IPS DF 6.9 (cell line): ENCODE measurements around the gene PTPN6.

Experiments
- DNase-seq: peaks from one replicate; pipeline ENCODE4 v3.0.0-alpha.2; 2013; ENCODE audit warnings: low read depth, low spot score
- H3K27ac ChIP-seq: one replicate; pipeline ENCODE4 v1.5.1; 2013; ENCODE audit warnings: low read length, control low read depth
- H3K27me3 ChIP-seq: 2 replicates; pipeline ENCODE4 v1.6.1; 2013; ENCODE audit warnings: mild to moderate bottlenecking, low read length; ENCODE audit not compliant: control insufficient read depth, insufficient read depth
- H3K36me3 ChIP-seq: 2 replicates; pipeline ENCODE4 v1.6.1; 2013; ENCODE audit warnings: low read length; ENCODE audit not compliant: control insufficient read depth, insufficient read depth
- H3K4me1 ChIP-seq: 2 replicates; pipeline ENCODE4 v1.6.1; 2013; ENCODE audit warnings: low read length; ENCODE audit not compliant: control insufficient read depth, insufficient read depth
- H3K4me3 ChIP-seq: 2 replicates; pipeline ENCODE4 v1.5.1; 2013; ENCODE audit warnings: mild to moderate bottlenecking, low read length
- H3K9me3 ChIP-seq: 2 replicates; pipeline ENCODE4 v1.6.1; 2013; ENCODE audit warnings: low read length, inconsistent platforms; ENCODE audit not compliant: control insufficient read depth, insufficient read depth
- WGBS: extraction: QIAGEN DNeasy Blood & Tissue Kit; methylation state at CpG from one replicate; pipeline ENCODE4 v1.1.7; 2013; ENCODE audit warnings: mixed read lengths, missing lambda C conversion rate; ENCODE audit not compliant: insufficient read length, insufficient coverage; 5-methylcytosine and 5-hydroxymethylcytosine counted together

Gene PTPN6

DNA sequence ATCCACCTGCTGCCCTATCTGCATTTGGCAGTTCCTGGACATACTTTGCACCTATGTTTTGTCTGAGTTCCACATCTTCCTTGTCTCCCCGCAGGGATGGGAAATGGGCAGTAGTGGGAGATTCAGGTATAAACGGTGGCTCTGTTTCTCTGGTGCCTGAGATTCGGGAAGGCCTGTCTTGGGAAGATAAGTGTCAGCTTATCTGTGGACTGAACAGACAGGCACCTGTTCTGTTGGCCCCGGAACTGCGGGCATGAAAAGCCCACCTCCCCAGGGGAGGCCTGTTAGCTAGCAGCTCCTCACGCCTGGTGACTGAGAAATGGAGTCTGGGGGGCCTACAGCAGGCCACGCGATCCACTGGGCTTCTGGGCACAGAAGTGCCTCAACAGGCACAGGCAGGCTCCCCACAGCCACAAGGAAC, 13.5 kb downstream of the PTPN6 start:
- no CpG with 5 or more reads among the region's 8 CpGs for WGBS
- Histone ChIP-seq H3K4me1 (peaks cover 9% of the 10 kb centered on the region; the same call in 1 of the 2 replicates), H3K4me3 (no peak overlapping the region), H3K9me3 (no peaks in the 10 kb centered on the region), H3K27me3 (no peaks in the 10 kb centered on the region), H3K27ac (no peak overlapping the region), H3K36me3 (peaks cover 29% of the 10 kb centered on the region)
- no peak for DNase-seq

DNA sequence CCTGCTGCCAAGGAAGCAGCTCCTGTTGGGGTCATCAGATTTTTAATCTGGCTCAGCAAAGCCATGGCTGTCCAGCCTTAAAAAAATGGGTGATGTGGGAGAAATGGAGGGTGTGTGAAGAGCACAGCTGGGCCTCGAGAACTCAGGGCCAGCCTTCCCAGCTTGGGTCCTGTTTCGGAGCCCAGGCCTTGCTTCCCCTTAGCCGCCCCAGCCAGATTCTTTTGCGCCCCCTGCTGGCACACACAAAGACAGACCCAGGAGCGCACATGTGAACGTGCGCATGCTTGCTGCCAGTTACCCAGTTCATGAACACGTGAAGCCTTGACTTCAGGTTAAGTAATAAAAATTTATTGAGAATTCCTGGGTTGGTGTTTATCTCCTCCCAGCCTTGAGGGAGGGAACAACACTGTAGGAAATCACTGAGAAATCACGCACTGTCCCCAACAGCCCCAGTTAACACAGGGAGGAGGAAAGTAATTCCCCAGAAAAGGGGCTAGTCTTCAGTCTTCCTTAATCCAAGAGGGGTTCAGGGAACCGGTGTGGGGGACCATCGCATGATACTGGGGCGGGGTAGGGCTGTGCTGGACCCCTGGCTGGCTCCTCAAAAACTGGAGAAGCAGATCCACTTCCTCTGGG, 14.0 kb downstream of the PTPN6 start:
- Histone ChIP-seq H3K36me3 (peaks cover 29% of the 10 kb centered on the region), H3K4me3 (no peak overlapping the region), H3K27me3 (no peaks in the 10 kb centered on the region), H3K27ac (no peak overlapping the region), H3K9me3 (no peaks in the 10 kb centered on the region), H3K4me1 (peaks cover 9% of the 10 kb centered on the region; the same call in 1 of the 2 replicates)
- no CpG with 5 or more reads among the region's 12 CpGs for WGBS
- no peak for DNase-seq

DNA sequence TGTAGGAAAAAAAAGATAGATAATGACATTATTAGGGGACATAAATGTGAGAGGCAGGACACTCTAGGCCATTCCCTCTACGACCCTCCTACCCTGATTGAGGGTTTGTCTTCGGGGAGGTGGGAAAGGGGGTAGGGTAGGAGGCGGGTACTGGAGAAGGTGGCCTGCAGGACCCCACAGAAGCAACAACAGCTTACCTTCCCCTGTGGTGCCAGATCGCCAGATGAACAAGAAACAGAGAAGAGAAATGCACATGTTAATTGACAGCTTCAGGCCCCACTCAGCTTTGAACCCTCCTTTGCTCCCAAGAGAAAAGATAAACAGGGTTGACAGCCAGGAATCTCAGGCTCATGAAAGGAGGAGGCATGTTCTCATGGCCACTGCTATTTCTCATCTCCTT, 14.6 kb downstream of the PTPN6 start:
- Histone ChIP-seq H3K27ac (no peak overlapping the region), H3K4me1 (peaks cover 9% of the 10 kb centered on the region; the same call in 1 of the 2 replicates), H3K4me3 (no peak overlapping the region), H3K9me3 (no peaks in the 10 kb centered on the region), H3K36me3 (peaks cover 29% of the 10 kb centered on the region), H3K27me3 (no peaks in the 10 kb centered on the region)
- no CpG with 5 or more reads among the region's 4 CpGs for WGBS
- DNase-seq: no peak

DNA sequence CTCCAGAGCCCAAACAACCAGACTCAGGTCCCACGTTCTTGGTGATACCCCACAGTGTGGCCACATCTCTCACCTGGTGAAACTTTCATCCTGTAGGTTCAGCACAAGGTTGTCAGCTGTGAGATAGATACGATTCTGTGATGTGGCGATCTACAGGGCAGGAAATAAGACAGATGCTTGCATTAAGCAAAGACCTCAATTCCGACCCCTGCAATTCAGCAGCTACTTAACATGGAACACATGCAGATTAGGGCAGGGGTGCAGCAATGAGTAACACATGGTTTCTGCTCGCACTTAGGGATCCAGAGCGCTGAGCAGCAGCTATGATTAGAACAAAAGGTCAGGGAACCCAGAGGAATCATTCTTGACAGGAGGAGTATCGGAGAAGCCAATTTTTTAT, 15.2 kb downstream of the PTPN6 start:
- Histone ChIP-seq H3K4me1 (peaks cover 4% of the 10 kb centered on the region; the same call in 1 of the 2 replicates), H3K36me3 (peaks cover 29% of the 10 kb centered on the region), H3K9me3 (no peaks in the 10 kb centered on the region), H3K4me3 (no peak overlapping the region), H3K27me3 (no peaks in the 10 kb centered on the region), H3K27ac (no peak overlapping the region)
- DNase-seq: no peak
- no CpG with 5 or more reads among the region's 7 CpGs for WGBS

DNA sequence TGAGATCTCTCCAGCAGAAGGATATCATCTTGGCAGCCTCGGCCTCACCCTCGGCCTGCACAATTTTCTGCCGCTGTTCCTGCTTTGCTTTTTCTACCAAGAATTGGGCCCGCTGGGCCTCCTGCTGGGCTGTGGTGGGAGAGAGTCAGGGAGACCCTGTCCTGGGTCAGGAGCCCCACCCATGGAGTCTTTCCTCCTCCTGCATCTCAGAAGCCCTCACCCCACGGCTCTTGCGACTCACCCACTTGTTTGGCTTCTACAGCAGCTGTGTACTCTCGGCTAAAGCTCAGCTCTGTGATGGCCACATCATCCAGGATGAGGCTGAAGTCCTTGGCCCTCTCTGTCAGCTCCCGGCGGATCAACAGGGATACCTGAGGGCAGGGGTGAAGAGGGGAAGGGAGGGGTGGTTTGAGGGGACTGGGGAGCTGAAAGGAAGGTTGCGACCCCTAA, 16.5 kb downstream of the PTPN6 start:
- H3K27ac ChIP-seq: no peak overlapping the region
- H3K36me3 ChIP-seq: peaks cover 29% of the 10 kb centered on the region

DNA sequence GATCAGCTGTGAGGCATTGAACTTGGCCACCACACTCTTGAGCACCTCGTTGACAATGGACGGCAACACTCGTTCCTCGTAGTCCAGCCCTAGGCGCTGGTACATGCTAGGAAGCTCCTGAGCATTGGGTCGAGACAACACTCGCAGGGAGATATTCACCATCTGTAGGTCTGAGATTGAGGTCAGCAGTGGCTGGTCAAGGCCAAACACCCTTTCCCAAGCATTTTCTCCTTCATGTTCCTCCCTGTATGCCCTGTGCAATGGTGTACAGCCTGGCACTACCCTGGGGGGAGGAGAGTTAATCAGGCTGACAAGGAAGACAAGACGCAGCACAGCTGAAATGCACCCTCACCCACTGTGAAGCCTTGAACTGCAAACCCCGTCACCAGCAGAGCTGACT, 17.3 kb downstream of the PTPN6 start:
- no peaks in the 10 kb centered on the region for H3K4me1 ChIP-seq
- H3K9me3 ChIP-seq: no peaks in the 10 kb centered on the region
- DNase-seq: no peak
- H3K4me3 ChIP-seq: no peak overlapping the region
- no CpG with 5 or more reads among the region's 9 CpGs for WGBS
- H3K36me3 ChIP-seq: peaks cover 29% of the 10 kb centered on the region
- no peak overlapping the region for H3K27ac ChIP-seq
- H3K27me3 ChIP-seq: no peaks in the 10 kb centered on the region

More for the DNA sequence above, 16.5 kb downstream of the PTPN6 start:
- WGBS: no CpG with 5 or more reads among the region's 10 CpGs
- Histone ChIP-seq H3K4me3 (no peak overlapping the region), H3K4me1 (no peaks in the 10 kb centered on the region), H3K9me3 (no peaks in the 10 kb centered on the region), H3K27me3 (no peaks in the 10 kb centered on the region)
- DNase-seq: no peak

DNA sequence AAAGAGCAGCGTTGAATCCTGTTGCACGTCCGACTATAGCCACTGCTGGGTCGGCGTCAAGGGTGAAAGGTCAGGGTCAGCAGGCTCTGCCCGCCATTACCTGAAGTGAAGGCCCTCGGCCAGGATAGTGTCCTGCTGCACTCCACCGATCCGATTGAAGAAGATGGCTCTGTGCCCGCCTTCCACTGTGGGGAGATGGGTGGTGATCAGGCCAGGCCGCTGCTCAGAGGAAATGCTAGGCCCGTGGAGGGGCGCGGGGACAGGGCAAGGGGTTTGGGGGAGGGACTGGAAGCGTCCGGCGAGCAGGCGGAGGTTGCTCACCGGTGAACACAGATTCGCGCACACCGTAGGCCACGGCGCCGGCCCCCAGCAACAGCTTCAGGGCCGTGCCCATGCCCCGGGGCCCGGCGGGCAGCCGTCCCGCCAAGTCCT, 19.0 kb downstream of the PTPN6 start:
- peak overlapping the region; percentile 94 for H3K4me3 ChIP-seq

DNA sequence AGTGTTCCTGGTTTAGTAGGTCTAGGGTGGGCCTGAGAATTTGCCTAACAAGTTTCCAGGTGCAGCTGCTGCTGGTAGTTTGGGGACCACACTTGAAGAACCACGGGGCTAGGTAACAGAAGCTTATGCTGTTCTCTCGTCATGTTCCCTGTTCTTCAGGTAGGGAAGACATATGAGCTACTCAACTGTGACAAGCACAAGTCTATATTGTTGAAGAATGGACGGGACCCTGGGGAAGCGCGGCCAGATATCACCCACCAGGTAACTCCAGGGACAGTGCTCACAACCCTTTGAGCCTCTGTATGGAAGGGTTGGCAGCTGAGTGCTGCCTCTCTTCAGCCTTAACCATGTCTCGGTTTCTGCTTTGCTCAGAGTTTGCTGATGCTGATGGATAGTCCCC, 23.0 kb downstream of the PTPN6 start:
- H3K27me3 ChIP-seq: no peaks in the 10 kb centered on the region
- no peaks in the 10 kb centered on the region for H3K4me1 ChIP-seq
- no peak overlapping the region for H3K4me3 ChIP-seq
- DNase-seq: no peak
- no CpG with 5 or more reads among the region's 6 CpGs for WGBS
- H3K9me3 ChIP-seq: no peaks in the 10 kb centered on the region
- H3K36me3 ChIP-seq: peaks cover 20% of the 10 kb centered on the region
- H3K27ac ChIP-seq: no peak overlapping the region

More for the DNA sequence above, 19.0 kb downstream of the PTPN6 start:
- Histone ChIP-seq H3K27me3 (no peaks in the 10 kb centered on the region), H3K27ac (no peak overlapping the region), H3K36me3 (peaks cover 39% of the 10 kb centered on the region), H3K9me3 (no peaks in the 10 kb centered on the region), H3K4me1 (no peaks in the 10 kb centered on the region)
- DNase-seq: no peak
- WGBS: no CpG with 5 or more reads among the region's 31 CpGs

DNA sequence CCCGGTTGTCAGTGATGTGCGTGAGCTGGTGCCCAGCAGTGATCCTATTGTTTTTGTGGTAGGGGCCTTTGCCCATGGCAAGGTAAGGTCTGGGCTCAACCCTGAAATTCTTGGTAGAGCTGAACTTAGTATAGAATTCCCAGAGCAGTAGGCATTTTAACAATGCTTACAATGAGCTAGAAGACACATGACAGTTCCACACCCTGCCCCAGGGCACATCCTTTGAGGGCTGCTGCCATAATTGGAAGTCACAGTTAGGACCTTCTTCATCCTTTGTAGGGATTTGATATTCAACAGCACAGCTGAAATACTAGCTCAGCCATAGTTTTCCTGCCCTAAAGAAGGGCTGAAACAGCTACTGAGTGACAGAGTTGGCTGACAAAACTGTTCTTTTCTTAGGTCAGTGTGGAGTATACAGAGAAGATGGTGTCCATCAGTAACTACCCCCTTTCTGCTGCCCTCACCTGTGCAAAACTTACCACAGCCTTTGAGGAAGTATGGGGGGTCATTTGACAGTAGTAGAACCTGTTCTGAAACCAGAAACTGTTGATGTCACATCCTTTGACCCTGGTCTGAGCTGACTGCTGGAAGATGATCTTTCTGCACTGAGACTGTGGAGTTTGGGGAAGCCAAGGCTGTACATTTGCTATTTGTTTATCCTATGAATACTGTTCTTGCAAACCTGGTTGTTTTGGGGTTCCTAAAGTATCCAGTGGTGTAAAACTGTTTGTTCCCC, 24.3 kb downstream of the PTPN6 start:
- DNase-seq: no peak
- Histone ChIP-seq H3K36me3 (peaks cover 22% of the 10 kb centered on the region), H3K9me3 (no peaks in the 10 kb centered on the region), H3K27me3 (no peaks in the 10 kb centered on the region), H3K4me3 (no peak overlapping the region), H3K4me1 (no peaks in the 10 kb centered on the region), H3K27ac (no peak overlapping the region)
- WGBS: no CpG with 5 or more reads among the region's 2 CpGs

DNA sequence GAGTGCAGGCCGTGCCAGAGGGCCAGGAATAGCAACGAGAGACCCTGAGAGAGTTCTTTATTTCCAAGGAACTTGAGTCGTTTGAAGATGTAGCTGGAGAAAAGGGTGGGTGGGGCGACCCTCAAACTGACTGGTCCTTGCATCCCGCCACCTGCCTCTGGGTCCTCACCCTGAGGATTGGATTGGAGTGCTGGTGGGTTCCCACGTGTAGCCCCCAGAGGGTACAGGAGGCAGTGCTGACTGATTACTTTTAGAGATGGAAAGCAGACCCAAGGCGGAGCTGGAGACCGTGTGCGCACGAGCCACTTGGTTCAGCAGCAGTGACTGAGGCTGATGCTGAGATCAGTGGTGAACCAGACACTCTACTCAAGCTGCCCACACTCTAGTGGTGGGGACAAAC, 26.5 kb downstream of the PTPN6 start:
- H3K4me1 ChIP-seq: no peaks in the 10 kb centered on the region
- H3K4me3 ChIP-seq: no peak overlapping the region
- WGBS: no CpG with 5 or more reads among the region's 10 CpGs
- H3K9me3 ChIP-seq: no peaks in the 10 kb centered on the region
- peaks cover 25% of the 10 kb centered on the region for H3K36me3 ChIP-seq
- H3K27ac ChIP-seq: no peak overlapping the region
- H3K27me3 ChIP-seq: no peaks in the 10 kb centered on the region
- no peak for DNase-seq
